ENCODE measurements around the gene MAP4K4. TPM values are rescaled to one million over a fixed set of nuclear protein-coding genes. Genes with fewer than 3 reads are reported as not detected.
A peak's percentile ranks its signal among the peaks of the same experiment; 100 is the strongest.
"Not testable (repeated sequence)": the region's sequence is repeated elsewhere in the genome, so short reads cannot be mapped to it uniquely, and the experiment has no call there.

MAP4K4 gene
- total RNA-seq, 3 donors from 2014 or later, result 26.4 to 54.6 (median 34.2) TPM

- intact Hi-C loops (cut with DNase I, micrococcal nuclease), result no loop called here
- ATAC-seq, result no peak
- H3K4me1 ChIP-seq (ENCODE audit: low read depth), result peaks cover 5% of the 10 kb centered on the region
- H3K9me3 ChIP-seq, result no peaks in the 10 kb centered on the region
- DNase-seq, result no peak
- H3K36me3 ChIP-seq (ENCODE audit: low read depth), result no peaks in the 10 kb centered on the region
- no peak for TF ChIP-seq CTCF (IDR thresholded peaks at IDR 0.05)
- no peak overlapping the region for H3K4me3 ChIP-seq
Observed at GRCh38 chr2:101762451-101763171, 65.1 kb downstream of the MAP4K4 start.

GRCh38 chr2:101763496-101764333, 66.2 kb downstream of the MAP4K4 start:
- TF ChIP-seq CTCF (IDR thresholded peaks at IDR 0.05), result no peak
- Histone ChIP-seq H3K4me1 (ENCODE audit: low read depth) (peaks cover 5% of the 10 kb centered on the region), H3K4me3 (no peak overlapping the region), H3K36me3 (ENCODE audit: low read depth) (no peaks in the 10 kb centered on the region), H3K9me3 (no peaks in the 10 kb centered on the region)
- intact Hi-C loops (cut with DNase I, micrococcal nuclease), result no loop called here
- ATAC-seq, result peak; percentile 29
- DNase-seq, result no peak

GRCh38 chr2:101766337-101766736, 68.8 kb downstream of the MAP4K4 start:
- ATAC-seq (no peak), DNase-seq (no peak)
- intact Hi-C loops (cut with DNase I, micrococcal nuclease), result no loop called here
- Histone ChIP-seq H3K4me1 (ENCODE audit: low read depth) (peaks cover 5% of the 10 kb centered on the region), H3K4me3 (no peak overlapping the region), H3K9me3 (no peaks in the 10 kb centered on the region), H3K36me3 (ENCODE audit: low read depth) (no peaks in the 10 kb centered on the region)
- no peak for TF ChIP-seq CTCF (IDR thresholded peaks at IDR 0.05)

- intact Hi-C loops (cut with DNase I, micrococcal nuclease), result no loop called here
- ATAC-seq (no peak), DNase-seq (no peak)
- H3K36me3 ChIP-seq (ENCODE audit: low read depth), result no peaks in the 10 kb centered on the region
- H3K4me1 ChIP-seq (ENCODE audit: low read depth), result peaks cover 5% of the 10 kb centered on the region
- no peaks in the 10 kb centered on the region for H3K9me3 ChIP-seq
- H3K4me3 ChIP-seq, result no peak overlapping the region
- TF ChIP-seq CTCF (IDR thresholded peaks at IDR 0.05), result no peak
Observed at GRCh38 chr2:101766871-101767739, 69.6 kb downstream of the MAP4K4 start.

- Histone ChIP-seq H3K4me3 (no peak overlapping the region), H3K4me1 (ENCODE audit: low read depth) (peaks cover 5% of the 10 kb centered on the region), H3K36me3 (ENCODE audit: low read depth) (no peaks in the 10 kb centered on the region), H3K9me3 (no peaks in the 10 kb centered on the region)
- ATAC-seq (no peak), DNase-seq (no peak)
- intact Hi-C loops (cut with DNase I, micrococcal nuclease), result no loop called here
- TF ChIP-seq CTCF (IDR thresholded peaks at IDR 0.05), result no peak
Observed at GRCh38 chr2:101768556-101769220, 71.2 kb downstream of the MAP4K4 start.

GRCh38 chr2:101769726-101770125, 72.2 kb downstream of the MAP4K4 start:
- H3K4me3 ChIP-seq; H3K9me3 ChIP-seq; H3K36me3 ChIP-seq (ENCODE audit: low read depth); intact Hi-C loops (cut with DNase I, micrococcal nuclease); ATAC-seq; H3K4me1 ChIP-seq (ENCODE audit: low read depth); DNase-seq: not testable (repeated sequence)

Data from mucosa of descending colon (tissue), 3 donors.